Inflammatory macrophage treated with lipopolysaccharide for 1 hour (primary cell): Measurements from ENCODE around the gene EIF2S1.
A peak's percentile ranks its signal among the peaks of the same experiment; 100 is the strongest.
"Not testable (repeated sequence)": the region's sequence is repeated elsewhere in the genome, so short reads cannot be mapped to it uniquely, and the experiment has no call there.

ENCODE experiments used
- DNase-seq, 2 donors: peaks; one replicate each; pipeline ENCODE4 v3.0.0-alpha.2; 2020 to 2022

EIF2S1 gene

GRCh38 chr14:67372833-67373232 lies 12.7 kb downstream of the EIF2S1 start:
- DNase-seq, result no peak

DNA sequence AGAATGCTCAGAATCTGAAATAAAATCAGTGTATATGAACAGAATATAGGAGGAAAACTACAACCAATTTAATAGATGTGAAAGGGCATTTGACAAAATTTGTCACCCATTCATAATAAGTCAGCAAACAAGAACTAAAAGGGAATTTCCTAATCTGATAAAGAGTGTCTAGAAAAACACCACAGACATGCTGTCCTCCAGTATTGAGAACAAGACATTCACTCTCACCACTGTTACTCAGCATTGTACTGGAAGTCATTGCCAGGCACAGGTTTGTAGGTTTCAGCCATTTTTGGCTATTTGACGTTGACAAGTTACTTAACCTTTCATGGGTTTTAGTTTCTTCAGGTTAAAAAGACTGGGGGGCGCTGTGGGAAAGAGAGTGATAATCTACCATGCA lies 13.2 kb downstream of the EIF2S1 start:
- DNase-seq, result no peak

DNA sequence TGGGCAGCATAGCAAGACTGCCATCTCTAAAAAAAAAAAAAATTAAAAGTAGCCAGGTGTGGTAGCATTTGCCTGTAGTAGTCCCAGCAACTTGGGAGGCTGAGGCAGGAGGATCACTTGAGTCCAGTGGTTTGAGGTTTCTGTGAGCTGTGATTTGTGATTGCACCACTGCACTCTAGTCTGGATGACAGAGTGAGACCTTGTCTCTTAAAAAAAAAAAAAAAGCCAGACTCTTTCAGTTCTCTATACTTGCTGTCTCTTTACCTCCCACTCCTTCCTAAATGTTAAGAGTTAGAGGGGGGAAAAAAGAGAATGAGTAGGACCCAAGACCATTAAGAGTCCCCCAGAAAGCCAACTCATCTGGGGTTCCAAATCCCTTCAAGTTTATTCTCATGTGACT lies 17.8 kb downstream of the EIF2S1 start:
- no peak for DNase-seq

GRCh38 chr14:67385120-67385519 lies 25.0 kb downstream of the EIF2S1 start:
- no peak for DNase-seq

DNA sequence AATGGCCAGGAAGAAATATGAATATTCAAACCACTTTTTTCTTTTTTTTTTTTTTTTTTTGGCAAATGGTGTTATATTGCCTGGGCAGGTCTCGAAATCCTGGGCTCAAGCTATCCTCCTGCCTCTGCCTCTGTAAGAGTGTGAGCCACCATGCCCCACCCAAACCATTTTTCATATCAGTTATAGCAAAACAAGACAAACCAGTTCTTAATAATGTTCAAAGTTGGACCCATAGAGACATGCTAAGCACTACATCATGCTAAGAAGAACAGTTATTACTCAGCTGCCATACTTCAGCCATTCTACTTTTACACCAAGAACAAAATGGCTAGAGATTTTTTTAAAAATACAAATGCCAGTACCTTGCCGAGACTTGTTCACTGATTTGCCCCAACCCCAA lies 25.5 kb downstream of the EIF2S1 start:
- DNase-seq, result no peak

GRCh38 chr14:67387195-67387594 lies 27.1 kb downstream of the EIF2S1 start:
- no peak for DNase-seq

GRCh38 chr14:67389275-67389674 lies 29.1 kb downstream of the EIF2S1 start:
- DNase-seq, result no peak

GRCh38 chr14:67389811-67390534 lies 29.8 kb downstream of the EIF2S1 start:
- DNase-seq, result peak; percentile 58 to 60

DNA sequence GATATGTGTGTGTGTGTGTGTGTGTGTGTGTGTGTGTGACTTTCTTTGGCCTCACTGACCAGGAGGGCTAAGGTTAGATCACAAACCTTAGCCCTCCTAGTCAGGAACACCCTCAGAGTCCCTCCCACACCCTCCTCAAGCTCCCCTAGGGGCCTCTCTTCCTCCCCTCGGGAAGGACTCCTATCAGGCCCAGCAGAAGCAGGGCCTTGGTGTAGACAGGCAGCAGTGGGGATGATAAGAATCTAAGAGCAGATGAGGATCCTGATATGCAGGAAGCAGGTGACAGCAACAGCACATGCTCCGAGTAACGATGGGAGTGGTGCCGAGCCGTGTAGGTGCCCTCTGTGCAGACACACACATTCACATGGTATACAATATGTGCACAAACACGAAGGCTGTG lies 31.1 kb downstream of the EIF2S1 start:
- DNase-seq, result no peak

DNA sequence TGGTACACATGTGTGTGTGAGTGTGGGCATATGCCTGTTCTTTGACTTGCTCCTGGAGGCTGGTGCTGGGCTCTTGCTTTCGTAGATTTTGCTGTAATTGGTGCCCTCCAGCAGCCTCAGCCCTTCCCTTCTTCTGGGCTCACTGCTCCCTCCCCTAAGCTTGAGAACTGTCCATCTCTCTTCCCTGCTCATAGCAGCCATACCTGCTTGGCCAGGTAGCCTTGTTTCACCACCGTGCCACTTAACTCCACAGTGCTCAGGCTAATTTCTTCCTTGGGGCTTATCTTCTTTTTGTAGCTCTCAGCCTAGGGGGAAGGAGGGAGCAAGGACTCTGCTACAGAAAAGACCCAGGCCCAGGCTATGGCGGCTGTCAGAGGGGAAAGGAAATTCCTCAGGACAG lies 32.0 kb downstream of the EIF2S1 start:
- no peak for DNase-seq

DNA sequence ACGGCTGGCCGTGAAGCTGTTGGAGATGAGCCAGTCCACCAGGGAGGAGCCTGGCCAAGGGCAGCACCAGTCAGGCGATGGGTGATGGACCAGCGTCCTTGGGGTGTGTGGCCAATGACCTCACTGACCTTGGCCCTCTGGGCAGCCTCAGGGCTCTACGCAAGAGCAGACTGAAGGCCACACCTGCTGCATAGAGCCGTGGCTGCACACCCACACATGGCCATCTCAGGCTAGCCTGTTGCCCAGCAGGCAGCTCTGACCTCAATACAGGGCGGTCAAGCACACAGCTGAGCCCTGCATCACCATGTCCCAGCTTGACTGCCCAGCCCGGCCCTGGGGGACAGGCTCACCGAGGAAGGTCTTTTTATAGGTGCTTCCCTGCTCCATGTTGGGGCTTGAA lies 32.7 kb downstream of the EIF2S1 start:
- DNase-seq, result no peak

GRCh38 chr14:67393689-67394088 lies 33.6 kb downstream of the EIF2S1 start:
- DNase-seq, result no peak

DNA sequence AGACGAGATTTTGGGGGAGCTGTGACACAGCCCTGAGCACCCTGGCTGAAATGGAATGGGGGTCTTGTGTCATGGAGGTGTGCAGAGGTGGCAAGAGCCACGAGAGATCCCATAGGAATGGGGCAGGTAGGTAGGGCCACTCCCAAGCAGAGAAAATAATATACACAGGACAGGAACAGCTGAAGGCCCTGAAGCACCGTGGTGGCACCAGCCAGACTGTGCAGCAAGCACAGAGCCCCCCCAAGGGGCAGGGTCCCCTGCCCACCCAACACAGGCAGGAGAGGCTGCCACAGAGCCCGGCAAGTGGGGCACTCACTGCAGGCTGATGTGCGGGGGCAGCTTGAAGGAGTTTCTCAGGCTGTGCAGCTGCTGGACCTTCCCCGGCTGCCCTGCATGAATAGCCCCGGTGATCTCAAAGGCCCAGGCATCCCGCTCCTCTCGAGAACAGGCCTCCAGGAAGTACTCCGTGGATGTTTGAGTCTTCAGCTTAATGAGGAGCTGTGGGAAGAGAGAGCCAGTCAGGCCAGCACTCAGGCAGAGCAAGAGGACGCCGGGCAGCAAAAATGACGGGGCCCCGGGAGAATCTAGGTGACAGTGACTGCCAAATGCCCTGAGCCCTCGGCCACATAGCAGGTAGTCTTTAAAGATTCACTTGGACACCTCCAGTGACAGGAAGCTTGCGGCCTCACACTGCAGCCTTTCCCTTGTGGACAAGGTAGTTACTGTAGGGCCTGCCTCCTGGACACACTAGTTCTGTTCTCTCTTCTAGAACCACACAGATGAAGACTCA lies 35.2 kb downstream of the EIF2S1 start:
- no peak for DNase-seq

DNA sequence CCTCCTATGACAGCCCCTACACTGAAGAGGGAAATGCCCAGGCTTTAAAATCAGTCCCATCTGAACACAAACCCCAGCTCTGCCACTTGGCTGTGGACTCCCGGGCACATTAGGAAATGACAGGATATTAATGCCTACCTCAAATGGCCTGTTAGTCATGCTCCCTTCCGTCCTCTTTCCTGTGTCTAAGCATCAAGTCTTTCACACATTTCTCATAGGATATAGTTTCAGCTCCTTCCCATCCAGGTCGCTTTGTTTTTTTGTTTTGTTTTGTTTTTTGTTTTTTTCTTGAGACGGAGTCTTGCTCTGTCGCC lies 35.7 kb downstream of the EIF2S1 start:
- DNase-seq, result no peak

- no peak for DNase-seq
Measured at GRCh38 chr14:67396381-67396970, 36.3 kb downstream of the EIF2S1 start.

- DNase-seq, result no peak
Measured at GRCh38 chr14:67397536-67397935, 37.4 kb downstream of the EIF2S1 start.

- no peak for DNase-seq
Measured at GRCh38 chr14:67400434-67400833, 40.3 kb downstream of the EIF2S1 start.

GRCh38 chr14:67405771-67406170 lies 45.6 kb downstream of the EIF2S1 start:
- no peak for DNase-seq

DNA sequence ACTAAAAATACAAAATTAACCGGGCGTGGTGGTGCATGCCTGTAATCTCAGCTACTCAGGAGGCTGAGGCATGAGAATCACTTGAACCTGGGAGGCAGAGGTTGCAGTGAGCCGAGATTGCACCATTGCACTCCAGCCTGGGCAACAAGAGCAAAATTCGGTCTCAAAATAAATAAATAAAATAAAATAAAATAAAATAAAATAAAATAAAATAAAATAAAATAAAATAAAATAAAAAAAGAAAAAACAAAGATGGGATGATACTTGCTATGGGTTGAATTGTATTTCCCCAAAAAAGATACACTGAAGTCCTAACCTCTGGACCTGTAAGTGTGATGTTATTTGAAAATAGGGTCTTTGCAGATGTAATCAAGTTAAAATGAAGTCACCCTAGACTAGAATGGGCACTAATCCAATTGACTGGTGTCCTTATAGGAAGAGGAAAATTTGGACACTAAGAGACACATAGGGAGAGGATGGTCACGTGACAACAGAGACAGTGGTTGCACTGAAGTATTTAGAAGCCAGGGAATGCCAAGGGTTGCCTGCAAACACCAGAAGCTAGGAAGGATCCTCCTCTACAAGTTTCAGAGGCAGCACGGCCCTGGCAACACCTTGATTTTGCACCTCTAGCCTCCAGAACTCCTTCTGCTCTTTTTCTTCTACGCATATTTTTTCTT lies 48.1 kb downstream of the EIF2S1 start:
- DNase-seq, result not testable (repeated sequence)

GRCh38 chr14:67409461-67409860 lies 49.3 kb downstream of the EIF2S1 start:
- DNase-seq, result no peak

DNA sequence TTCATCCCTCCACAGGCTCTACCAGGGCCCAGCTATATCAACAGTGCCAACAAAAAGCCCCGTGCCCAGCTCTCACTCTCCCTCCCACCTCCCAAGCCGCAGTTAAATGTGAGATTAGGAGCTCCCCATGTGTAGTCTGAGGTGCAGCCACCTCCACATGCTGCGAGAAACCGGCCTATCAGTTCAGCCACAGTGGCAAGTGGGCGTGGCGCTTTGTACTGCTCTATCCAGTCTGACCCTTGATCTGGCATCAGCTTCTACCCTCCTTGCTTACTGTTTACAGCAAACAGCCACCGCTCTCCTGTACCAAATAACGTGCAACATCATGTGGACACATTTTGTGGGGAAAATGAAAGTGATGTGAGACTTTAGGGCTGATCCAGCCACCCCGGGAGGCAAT lies 50.2 kb downstream of the EIF2S1 start:
- no peak for DNase-seq

- DNase-seq, result no peak
Measured at GRCh38 chr14:67411370-67411769, 51.2 kb downstream of the EIF2S1 start.

- DNase-seq, result peak; percentile 40
Measured at GRCh38 chr14:67411820-67412421, 51.8 kb downstream of the EIF2S1 start, which contains the start of gene PLEK2. Gene PLEK2, minus strand, starts transcription at chr14:67412165. Its CDS starts 106 bp downstream, at chr14:67412059.
